Parathyroid adenoma (tissue), 2 donors: ENCODE results near the gene PI4K2B.

ENCODE experiments used
- H2AFZ ChIP-seq: fragments of 300-600 bp; sonication (generic); one replicate; pipeline ENCODE4 v1.7.0; 2017; ENCODE audit warnings: antibody characterized with exemption, mild to moderate bottlenecking
- H3K27ac ChIP-seq: fragments of 300-600 bp; sonication (generic); one replicate; pipeline ENCODE4 v1.7.0; 2017
- H3K27me3 ChIP-seq: fragments of 300-600 bp; sonication (generic); one replicate; pipeline ENCODE4 v1.7.0; 2017; ENCODE audit warnings: low read length; ENCODE audit not compliant: control insufficient read depth, insufficient read depth
- H3K36me3 ChIP-seq: fragments of 300-600 bp; sonication (generic); one replicate; pipeline ENCODE4 v1.7.0; 2017; ENCODE audit warnings: low read length; ENCODE audit not compliant: control insufficient read depth, insufficient read depth
- H3K4me1 ChIP-seq: fragments of 300-600 bp; sonication (generic); one replicate; pipeline ENCODE4 v1.7.0; 2017; ENCODE audit warnings: control low read depth
- H3K4me2 ChIP-seq: fragments of 300-600 bp; sonication (generic); one replicate; pipeline ENCODE4 v1.7.0; 2017; ENCODE audit warnings: low read length
- H3K4me3 ChIP-seq: fragments of 300-600 bp; sonication (generic); one replicate; pipeline ENCODE4 v1.7.0; 2017; ENCODE audit warnings: low read depth, low read length
- H3K79me2 ChIP-seq: fragments of 300-600 bp; sonication (generic); one replicate; pipeline ENCODE4 v1.7.0; 2017; ENCODE audit warnings: control low read depth
- H3K9ac ChIP-seq: fragments of 300-600 bp; sonication (generic); one replicate; pipeline ENCODE4 v1.7.0; 2017; ENCODE audit warnings: mild to moderate bottlenecking
- H3K9me3 ChIP-seq: fragments of 300-600 bp; sonication (generic); one replicate; pipeline ENCODE4 v1.7.0; 2017; ENCODE audit warnings: low read length; ENCODE audit not compliant: control insufficient read depth
- TF ChIP-seq, protein P1 (sequence below): fragments of 300-600 bp; sonication (generic); IDR thresholded peaks from one replicate; pipeline ENCODE4 v1.7.0; 2017; ENCODE audit warnings: antibody characterized with exemption, mild to moderate bottlenecking
- donor health status: primary hyperparathyroidism.

PI4K2B gene

DNA sequence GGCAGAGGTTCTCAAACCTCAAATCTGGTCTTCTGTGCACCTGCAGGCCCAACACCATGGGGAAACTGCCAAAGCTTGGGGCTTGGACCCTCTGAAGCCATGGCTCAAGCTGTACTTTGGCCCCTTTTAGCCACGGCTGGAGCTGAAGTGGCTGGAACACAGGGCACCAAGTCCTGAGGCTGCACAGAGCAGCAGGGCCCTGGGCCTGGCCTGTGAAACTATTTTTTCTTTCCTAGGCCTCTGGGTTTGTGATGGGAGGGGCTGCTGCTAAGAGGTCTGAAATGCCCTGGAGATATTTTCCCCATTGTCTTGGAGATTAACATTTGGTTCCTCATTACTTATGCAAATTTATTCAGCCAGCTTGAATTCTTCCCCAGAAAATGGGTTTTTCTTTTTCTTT lies 18.3 kb upstream of the PI4K2B start:
- Histone ChIP-seq H3K36me3 (no peaks in the 10 kb centered on the region), H3K4me3 (no peak overlapping the region), H3K4me2 (no peak overlapping the region), H3K9ac (no peak overlapping the region), H2AFZ (no peak overlapping the region), H3K27me3 (no peaks in the 10 kb centered on the region), H3K4me1 (no peaks in the 10 kb centered on the region), H3K79me2 (no peaks in the 10 kb centered on the region), H3K27ac (no peak overlapping the region), H3K9me3 (no peaks in the 10 kb centered on the region)
- TF ChIP-seq, protein P1, sequence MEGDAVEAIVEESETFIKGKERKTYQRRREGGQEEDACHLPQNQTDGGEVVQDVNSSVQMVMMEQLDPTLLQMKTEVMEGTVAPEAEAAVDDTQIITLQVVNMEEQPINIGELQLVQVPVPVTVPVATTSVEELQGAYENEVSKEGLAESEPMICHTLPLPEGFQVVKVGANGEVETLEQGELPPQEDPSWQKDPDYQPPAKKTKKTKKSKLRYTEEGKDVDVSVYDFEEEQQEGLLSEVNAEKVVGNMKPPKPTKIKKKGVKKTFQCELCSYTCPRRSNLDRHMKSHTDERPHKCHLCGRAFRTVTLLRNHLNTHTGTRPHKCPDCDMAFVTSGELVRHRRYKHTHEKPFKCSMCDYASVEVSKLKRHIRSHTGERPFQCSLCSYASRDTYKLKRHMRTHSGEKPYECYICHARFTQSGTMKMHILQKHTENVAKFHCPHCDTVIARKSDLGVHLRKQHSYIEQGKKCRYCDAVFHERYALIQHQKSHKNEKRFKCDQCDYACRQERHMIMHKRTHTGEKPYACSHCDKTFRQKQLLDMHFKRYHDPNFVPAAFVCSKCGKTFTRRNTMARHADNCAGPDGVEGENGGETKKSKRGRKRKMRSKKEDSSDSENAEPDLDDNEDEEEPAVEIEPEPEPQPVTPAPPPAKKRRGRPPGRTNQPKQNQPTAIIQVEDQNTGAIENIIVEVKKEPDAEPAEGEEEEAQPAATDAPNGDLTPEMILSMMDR, result no peak

DNA sequence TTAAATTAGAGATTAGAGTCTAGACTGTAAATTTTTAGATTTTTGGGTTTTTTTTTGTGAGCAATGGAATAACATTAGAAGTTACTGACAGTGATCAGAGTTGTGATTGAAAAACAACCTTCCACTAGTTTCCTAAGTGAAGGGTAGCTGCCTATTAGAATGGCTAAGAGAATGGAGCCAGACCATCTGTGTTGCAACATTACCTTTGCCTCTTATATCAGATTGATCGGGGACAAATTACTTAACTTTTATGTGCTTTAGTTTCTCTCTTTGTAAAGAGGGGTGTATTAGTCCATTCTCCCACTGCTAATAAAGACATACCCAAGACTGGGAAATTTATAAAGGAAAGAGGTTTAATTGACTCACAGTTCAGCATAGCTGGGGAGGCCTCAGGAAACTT lies 12.5 kb upstream of the PI4K2B start:
- H3K36me3 ChIP-seq, result no peaks in the 10 kb centered on the region
- no peak overlapping the region for H3K4me2 ChIP-seq
- no peak overlapping the region for H3K27ac ChIP-seq
- H3K9me3 ChIP-seq, result no peaks in the 10 kb centered on the region
- TF ChIP-seq, protein P1, result no peak
- H3K79me2 ChIP-seq, result no peaks in the 10 kb centered on the region
- H3K27me3 ChIP-seq, result no peaks in the 10 kb centered on the region
- H3K4me1 ChIP-seq, result no peaks in the 10 kb centered on the region
- no peak overlapping the region for H3K4me3 ChIP-seq
- H2AFZ ChIP-seq, result no peak overlapping the region
- no peak overlapping the region for H3K9ac ChIP-seq

DNA sequence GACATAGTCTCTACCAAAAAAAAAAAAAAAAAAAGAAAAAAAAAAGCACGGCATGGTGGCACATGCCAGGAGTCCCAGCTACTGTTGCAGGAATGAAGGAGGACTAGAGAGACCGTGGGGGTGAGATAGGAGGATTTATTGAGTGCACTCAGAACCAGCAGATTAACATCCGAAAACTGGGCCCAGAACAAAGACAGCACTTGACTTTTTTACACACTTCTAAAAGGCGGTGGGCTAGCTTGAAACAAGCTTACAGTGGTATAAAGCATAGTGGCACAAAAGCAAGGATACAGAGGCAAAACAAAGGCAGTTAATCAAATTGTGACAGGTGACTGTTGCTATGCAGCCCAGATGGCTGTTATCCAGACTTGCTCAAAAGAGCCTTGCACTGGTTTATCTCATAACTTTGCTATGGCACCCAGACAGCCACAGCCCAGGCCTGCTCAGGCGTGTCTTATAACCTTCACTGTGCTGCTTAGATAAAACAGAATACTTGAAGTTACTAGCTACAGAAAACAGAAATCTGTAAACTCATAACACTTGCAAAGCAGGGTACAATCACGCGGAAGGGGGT lies 9.9 kb upstream of the PI4K2B start:
- no peaks in the 10 kb centered on the region for H3K9me3 ChIP-seq
- H3K4me2 ChIP-seq, result no peak overlapping the region
- H3K27me3 ChIP-seq, result no peaks in the 10 kb centered on the region
- H3K36me3 ChIP-seq, result no peaks in the 10 kb centered on the region
- H3K27ac ChIP-seq, result no peak overlapping the region
- H3K9ac ChIP-seq, result no peak overlapping the region
- H3K4me1 ChIP-seq, result no peaks in the 10 kb centered on the region
- H2AFZ ChIP-seq, result no peak overlapping the region
- no peak overlapping the region for H3K4me3 ChIP-seq
- TF ChIP-seq, protein P1, result no peak
- H3K79me2 ChIP-seq, result no peaks in the 10 kb centered on the region

DNA sequence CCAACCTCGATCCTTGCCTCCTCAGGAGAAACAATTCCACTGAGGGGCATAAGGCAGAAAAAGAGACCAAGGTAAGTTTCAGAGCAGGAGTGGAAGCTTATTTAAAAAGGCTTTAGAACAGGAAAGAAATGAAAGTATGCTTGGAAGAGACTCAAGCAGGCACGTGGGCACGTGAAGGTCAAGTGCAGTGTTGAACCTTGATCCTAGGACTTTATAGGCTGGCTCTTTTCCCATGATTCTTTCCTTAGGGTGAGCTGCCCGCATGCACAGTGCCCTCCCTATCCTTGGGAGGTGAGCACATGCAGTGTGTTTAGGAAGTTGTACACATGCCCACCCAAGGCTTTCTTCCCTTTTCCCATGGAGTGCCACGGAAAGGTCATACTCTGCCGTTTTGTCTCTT lies 4.0 kb upstream of the PI4K2B start:
- Histone ChIP-seq H3K4me2 (no peak overlapping the region), H3K27me3 (no peaks in the 10 kb centered on the region), H3K36me3 (no peaks in the 10 kb centered on the region), H3K4me3 (no peak overlapping the region), H3K79me2 (no peaks in the 10 kb centered on the region), H3K4me1 (no peaks in the 10 kb centered on the region), H3K9me3 (no peaks in the 10 kb centered on the region), H2AFZ (no peak overlapping the region), H3K9ac (no peak overlapping the region), H3K27ac (no peak overlapping the region)
- TF ChIP-seq, protein P1, result no peak

DNA sequence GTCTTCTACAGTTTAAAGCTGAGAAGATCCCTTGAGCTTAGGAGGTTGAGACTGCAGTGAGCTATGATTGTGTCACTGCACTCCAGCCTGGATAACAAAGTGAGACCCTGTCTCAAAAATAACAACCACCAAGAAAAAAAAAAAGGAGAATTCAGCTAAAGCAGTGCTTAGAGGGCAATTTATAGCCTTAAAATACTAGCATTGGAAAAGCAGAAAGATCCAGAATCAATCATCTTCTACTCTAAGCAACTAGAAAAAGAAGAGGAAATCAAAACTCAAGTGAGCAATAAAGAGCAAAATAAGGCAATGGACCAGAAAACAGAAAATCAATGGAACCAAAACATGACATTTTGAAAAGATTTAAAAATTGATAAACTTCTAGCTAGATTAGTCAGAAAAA lies 639 bp upstream of the PI4K2B start:
- peak overlapping the region; percentile 70 for H3K4me2 ChIP-seq
- TF ChIP-seq, protein P1, result no peak
- peak overlapping the region; percentile 48 for H3K27ac ChIP-seq
- H3K27me3 ChIP-seq, result no peaks in the 10 kb centered on the region
- no peaks in the 10 kb centered on the region for H3K9me3 ChIP-seq
- no peaks in the 10 kb centered on the region for H3K36me3 ChIP-seq
- H3K4me3 ChIP-seq, result peak overlapping the region; percentile 60
- H3K4me1 ChIP-seq, result no peaks in the 10 kb centered on the region
- peaks cover 8% of the 10 kb centered on the region for H3K79me2 ChIP-seq
- H3K9ac ChIP-seq, result no peak overlapping the region
- peak overlapping the region; percentile 70 for H2AFZ ChIP-seq
